Activated CD4-positive, alpha-beta T cell treated with anti-CD3 and anti-CD28 coated beads, Interleukin-2, amount 10 ng/mL, durations not matched to agents 24 days and 14 days (primary cell): Measurements from ENCODE around the gene GJD3. TPM values are rescaled to one million over a fixed set of nuclear protein-coding genes. Genes with fewer than 3 reads are reported as not detected.
"Not testable (repeated sequence)": the region's sequence is repeated elsewhere in the genome, so short reads cannot be mapped to it uniquely, and the experiment has no call there.

Experiments
- DNase-seq: peaks from one replicate; pipeline ENCODE4 v3.0.0; 2022
- H3K27ac Mint-ChIP-seq: one replicate; pipeline ENCODE4 v1.8.0; 2022; ENCODE audit warnings: mild to moderate bottlenecking, mixed read lengths
- H3K27me3 Mint-ChIP-seq: one replicate; pipeline ENCODE4 v1.8.0; 2022; ENCODE audit warnings: mixed read lengths
- H3K36me3 Mint-ChIP-seq: one replicate; pipeline ENCODE4 v1.8.0; 2022; ENCODE audit warnings: low read depth, mild to moderate bottlenecking, mixed read lengths
- H3K4me1 Mint-ChIP-seq: one replicate; pipeline ENCODE4 v1.8.0; 2021; ENCODE audit warnings: mixed read lengths
- H3K4me3 Mint-ChIP-seq: one replicate; pipeline ENCODE4 v1.8.0; 2022; ENCODE audit warnings: mild to moderate bottlenecking, moderate library complexity, mixed read lengths
- H3K9me3 Mint-ChIP-seq: one replicate; pipeline ENCODE4 v1.8.0; 2021; ENCODE audit warnings: mixed read lengths
- intact Hi-C: fragments of 100-400 bp; cut with micrococcal nuclease; formaldehyde crosslinking; loops from one replicate; pipeline ENCODE4 v1.15.1; 2023
- total RNA-seq: library from RNA; stranded (reverse); gene quantifications from 2 replicates; pipeline ENCODE4 v1.2.3, GENCODE V29; 2022

GJD3 gene
- total RNA-seq, 1 donor from 2014 or later, result 0.23 TPM

DNA sequence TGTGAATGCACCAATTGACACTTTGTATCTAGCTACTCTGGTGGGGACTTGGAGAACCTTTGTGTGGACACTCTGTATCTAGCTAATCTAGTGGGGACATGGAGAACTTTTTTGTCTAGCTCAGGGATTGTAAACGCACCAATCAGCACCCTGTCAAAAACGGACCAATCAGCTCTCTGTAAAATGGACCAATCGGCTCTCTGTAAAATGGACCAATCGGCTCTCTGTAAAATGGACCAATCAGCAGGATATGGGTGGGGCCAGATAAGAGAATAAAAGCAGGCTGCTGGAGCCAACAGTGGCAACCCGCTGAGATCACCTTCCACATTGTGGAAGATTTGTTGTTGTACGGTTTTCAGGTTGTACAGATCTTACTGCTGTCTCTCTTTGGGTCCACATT lies 12.0 kb upstream of the GJD3 start:
- H3K9me3 Mint-ChIP-seq, H3K27ac Mint-ChIP-seq, intact Hi-C loops, H3K4me3 Mint-ChIP-seq, H3K36me3 Mint-ChIP-seq, H3K27me3 Mint-ChIP-seq: not testable (repeated sequence)
- DNase-seq, result peak; percentile 68
- peaks cover 25% of the 10 kb centered on the region for H3K4me1 Mint-ChIP-seq

- H3K9me3 Mint-ChIP-seq, intact Hi-C loops, H3K27ac Mint-ChIP-seq, H3K36me3 Mint-ChIP-seq, H3K4me3 Mint-ChIP-seq, DNase-seq, H3K27me3 Mint-ChIP-seq: not testable (repeated sequence)
- peaks cover 30% of the 10 kb centered on the region for H3K4me1 Mint-ChIP-seq
These were observed 11.2 kb upstream of the GJD3 start for GRCh38 chr17:40375786-40376185.

- H3K36me3 Mint-ChIP-seq, result peaks cover 2% of the 10 kb centered on the region
- H3K4me3 Mint-ChIP-seq, result no peak overlapping the region
- intact Hi-C loops, result no loop called here
- peak overlapping the region; percentile 34 for H3K27ac Mint-ChIP-seq
- no peak for DNase-seq
- peaks cover 30% of the 10 kb centered on the region for H3K4me1 Mint-ChIP-seq
- peaks cover 5% of the 10 kb centered on the region for H3K9me3 Mint-ChIP-seq
- H3K27me3 Mint-ChIP-seq, result peaks cover 4% of the 10 kb centered on the region
These were observed 10.4 kb upstream of the GJD3 start for GRCh38 chr17:40374821-40375498.

DNA sequence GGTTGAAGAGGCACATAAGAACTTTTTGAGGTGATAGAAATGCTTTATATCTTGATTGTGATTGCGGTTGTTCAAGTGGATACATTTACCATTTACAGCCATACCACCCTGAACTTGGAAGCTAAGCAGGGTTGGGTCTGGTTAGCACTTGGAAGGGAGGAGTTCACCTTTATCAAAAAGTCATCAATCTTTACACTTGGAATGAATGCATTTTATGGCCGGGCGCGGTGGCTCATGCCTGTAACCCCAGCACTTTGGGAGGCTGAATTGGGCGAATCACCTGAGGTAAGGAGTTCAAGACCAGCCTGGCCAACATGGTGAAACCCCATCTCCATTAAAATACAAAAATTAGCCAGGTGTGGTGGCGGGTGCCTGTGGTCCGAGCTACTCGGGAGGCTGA lies 9.5 kb upstream of the GJD3 start:
- intact Hi-C loops, result no loop called here
- DNase-seq, result no peak
- Mint-ChIP-seq H3K36me3 (peaks cover 2% of the 10 kb centered on the region), H3K9me3 (peaks cover 5% of the 10 kb centered on the region), H3K27me3 (peaks cover 4% of the 10 kb centered on the region), H3K4me1 (peaks cover 30% of the 10 kb centered on the region), H3K27ac (peak overlapping the region; percentile 76), H3K4me3 (no peak overlapping the region)

GRCh38 chr17:40373324-40373723 lies 8.8 kb upstream of the GJD3 start:
- H3K36me3 Mint-ChIP-seq, result peaks cover 2% of the 10 kb centered on the region

GRCh38 chr17:40372644-40373043 lies 8.1 kb upstream of the GJD3 start:
- H3K27ac Mint-ChIP-seq, result peak overlapping the region; percentile 76

More at GRCh38 chr17:40373324-40373723, 8.8 kb upstream of the GJD3 start:
- Mint-ChIP-seq H3K4me3 (no peak overlapping the region), H3K27ac (peak overlapping the region; percentile 76), H3K9me3 (peaks cover 5% of the 10 kb centered on the region), H3K27me3 (peaks cover 4% of the 10 kb centered on the region), H3K4me1 (peaks cover 30% of the 10 kb centered on the region)
- intact Hi-C loops, result no loop called here
- no peak for DNase-seq

DNA sequence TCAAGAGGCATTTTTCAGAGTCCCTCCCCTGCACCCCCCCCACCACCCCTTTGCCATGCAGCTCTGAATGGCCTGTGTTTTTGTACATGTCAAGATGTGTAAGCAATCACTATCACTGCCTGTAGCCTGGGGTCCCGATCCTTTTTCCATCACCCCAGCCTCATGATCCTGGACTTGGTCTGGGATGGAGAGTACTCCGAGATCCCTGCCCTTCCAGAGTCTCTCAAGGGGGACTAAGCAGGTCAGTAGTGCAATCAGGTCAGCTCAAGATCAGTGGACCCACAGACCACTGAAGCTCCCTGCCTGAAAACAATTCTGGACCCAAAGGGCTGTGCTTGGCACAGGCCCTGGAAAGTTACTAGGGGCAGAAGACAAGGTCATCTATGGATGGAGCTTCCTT lies 7.5 kb upstream of the GJD3 start:
- peaks cover 5% of the 10 kb centered on the region for H3K9me3 Mint-ChIP-seq
- intact Hi-C loops, result no loop called here
- peaks cover 30% of the 10 kb centered on the region for H3K4me1 Mint-ChIP-seq
- DNase-seq, result no peak
- H3K27ac Mint-ChIP-seq, result peak overlapping the region; percentile 0
- no peak overlapping the region for H3K4me3 Mint-ChIP-seq
- H3K27me3 Mint-ChIP-seq, result peaks cover 2% of the 10 kb centered on the region
- peaks cover 4% of the 10 kb centered on the region for H3K36me3 Mint-ChIP-seq

More at GRCh38 chr17:40372644-40373043, 8.1 kb upstream of the GJD3 start:
- intact Hi-C loops, DNase-seq, H3K27me3 Mint-ChIP-seq, H3K36me3 Mint-ChIP-seq, H3K4me3 Mint-ChIP-seq, H3K9me3 Mint-ChIP-seq: not testable (repeated sequence)
- peaks cover 30% of the 10 kb centered on the region for H3K4me1 Mint-ChIP-seq

DNA sequence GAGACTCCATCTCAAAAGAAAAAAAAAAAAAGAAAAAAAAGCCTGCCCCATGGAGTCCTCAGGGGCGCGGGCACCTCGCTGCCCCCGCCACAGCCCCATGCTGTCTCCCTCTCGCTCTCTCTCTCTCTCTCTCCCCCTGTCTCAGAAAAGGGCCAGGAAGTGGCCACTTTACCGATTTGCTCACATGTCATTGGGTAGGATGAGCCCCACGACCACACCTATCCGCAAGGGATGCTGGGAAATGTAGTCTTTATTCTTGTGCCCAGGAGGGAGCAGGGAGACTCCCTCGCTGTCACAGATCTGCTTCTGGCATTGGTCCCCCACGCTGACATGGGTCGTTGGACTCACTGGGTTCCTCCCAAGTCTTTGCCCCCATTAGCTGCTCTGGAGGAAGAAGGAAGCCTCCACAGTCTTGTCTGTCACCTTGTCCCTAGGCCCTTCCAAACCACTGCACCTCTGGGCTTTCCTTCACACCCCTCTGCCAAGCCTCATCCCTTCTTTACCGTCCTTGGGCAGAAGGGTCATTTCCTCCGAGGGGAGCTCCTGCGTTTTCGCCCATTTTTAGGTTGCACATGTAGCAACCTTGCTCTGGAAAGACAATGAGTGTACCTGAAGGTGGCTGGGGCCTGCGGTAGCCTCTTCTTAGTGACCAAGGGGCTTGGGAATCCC lies 6.9 kb upstream of the GJD3 start:
- H3K36me3 Mint-ChIP-seq, result peaks cover 2% of the 10 kb centered on the region
- H3K27ac Mint-ChIP-seq, result peak overlapping the region; percentile 35
- peak; percentile 81 for DNase-seq
- H3K9me3 Mint-ChIP-seq, result peaks cover under 1% of the 10 kb centered on the region
- H3K27me3 Mint-ChIP-seq, result no peaks in the 10 kb centered on the region
- H3K4me3 Mint-ChIP-seq, result no peak overlapping the region
- H3K4me1 Mint-ChIP-seq, result peaks cover 27% of the 10 kb centered on the region
- intact Hi-C loops, result no loop called here

DNA sequence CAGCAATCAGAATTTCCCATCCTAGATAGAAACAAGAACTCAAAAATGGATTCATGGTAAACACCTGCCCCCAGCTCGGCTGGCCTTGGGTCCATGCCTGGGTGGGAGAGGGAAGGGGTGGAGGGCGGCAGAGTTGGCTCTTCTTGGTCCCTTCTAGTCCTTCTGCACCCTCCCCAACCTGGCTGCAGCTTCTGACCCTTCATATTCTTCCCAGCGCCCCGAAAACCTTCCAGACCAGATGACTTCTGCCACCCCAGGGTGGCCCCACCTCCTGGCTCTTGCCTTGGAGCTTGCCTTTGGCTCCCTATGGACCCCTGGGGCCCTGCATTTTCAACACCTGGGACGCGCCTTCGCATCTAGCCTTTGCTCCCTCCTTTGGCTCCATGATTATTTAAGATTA lies 5.4 kb upstream of the GJD3 start:
- DNase-seq, result no peak
- Mint-ChIP-seq H3K4me3 (no peak overlapping the region), H3K27me3 (no peaks in the 10 kb centered on the region), H3K27ac (no peak overlapping the region), H3K9me3 (no peaks in the 10 kb centered on the region), H3K4me1 (peaks cover 27% of the 10 kb centered on the region), H3K36me3 (peaks cover 3% of the 10 kb centered on the region)
- intact Hi-C loops, result no loop called here

- H3K9me3 Mint-ChIP-seq, H3K36me3 Mint-ChIP-seq, H3K27me3 Mint-ChIP-seq, H3K27ac Mint-ChIP-seq, H3K4me3 Mint-ChIP-seq, intact Hi-C loops, DNase-seq: not testable (repeated sequence)
- peaks cover 15% of the 10 kb centered on the region for H3K4me1 Mint-ChIP-seq
These were observed 3.2 kb upstream of the GJD3 start for GRCh38 chr17:40367728-40368127.

GRCh38 chr17:40366861-40367518 lies 2.5 kb upstream of the GJD3 start:
- DNase-seq, result no peak
- Mint-ChIP-seq H3K27me3 (no peaks in the 10 kb centered on the region), H3K27ac (no peak overlapping the region), H3K4me3 (no peak overlapping the region), H3K4me1 (peaks cover 12% of the 10 kb centered on the region), H3K36me3 (peaks cover 7% of the 10 kb centered on the region), H3K9me3 (no peaks in the 10 kb centered on the region)
- intact Hi-C loops, result no loop called here

DNA sequence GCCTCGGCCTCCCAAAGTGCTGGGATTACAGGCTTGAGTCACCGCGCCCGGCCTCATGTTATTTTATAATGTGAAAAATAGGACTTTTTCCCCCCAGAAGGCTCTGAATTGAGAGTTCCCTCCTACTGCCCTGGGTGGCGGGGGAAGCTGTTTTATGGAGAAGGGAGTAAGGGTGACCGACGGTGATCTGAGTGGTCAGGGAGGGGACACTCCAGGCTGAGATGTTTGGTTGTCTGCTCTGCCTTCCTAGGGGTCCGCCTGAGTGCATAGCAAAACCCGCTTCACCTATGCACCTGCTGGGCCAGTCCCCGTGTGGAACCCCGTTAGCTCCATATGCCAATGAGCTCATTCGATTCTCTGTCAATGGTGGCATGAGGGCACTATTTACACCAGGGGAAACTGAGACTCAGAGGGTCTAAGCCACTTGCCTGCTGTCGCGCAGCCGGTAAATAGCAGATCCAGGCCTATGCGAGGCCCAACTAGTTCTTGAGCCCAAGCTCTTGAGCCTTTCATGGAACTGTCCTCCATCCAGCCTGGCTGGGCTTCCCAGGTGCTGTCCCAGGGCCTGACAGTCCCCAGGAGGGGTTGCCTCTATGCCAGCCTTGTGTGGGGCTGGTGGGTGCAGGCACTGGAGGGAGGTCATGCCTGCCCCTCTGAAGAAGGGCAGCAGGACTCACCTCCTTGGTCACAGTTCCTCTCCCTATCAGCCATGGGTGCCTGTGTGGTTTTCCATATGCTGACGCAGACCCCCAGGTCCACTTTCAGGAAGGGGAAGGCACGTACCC lies 1.7 kb upstream of the GJD3 start:
- Mint-ChIP-seq H3K4me1 (peaks cover 11% of the 10 kb centered on the region), H3K9me3 (no peaks in the 10 kb centered on the region), H3K27ac (no peak overlapping the region), H3K4me3 (no peak overlapping the region), H3K27me3 (no peaks in the 10 kb centered on the region), H3K36me3 (peaks cover 7% of the 10 kb centered on the region)
- intact Hi-C loops, result no loop called here
- no peak for DNase-seq

DNA sequence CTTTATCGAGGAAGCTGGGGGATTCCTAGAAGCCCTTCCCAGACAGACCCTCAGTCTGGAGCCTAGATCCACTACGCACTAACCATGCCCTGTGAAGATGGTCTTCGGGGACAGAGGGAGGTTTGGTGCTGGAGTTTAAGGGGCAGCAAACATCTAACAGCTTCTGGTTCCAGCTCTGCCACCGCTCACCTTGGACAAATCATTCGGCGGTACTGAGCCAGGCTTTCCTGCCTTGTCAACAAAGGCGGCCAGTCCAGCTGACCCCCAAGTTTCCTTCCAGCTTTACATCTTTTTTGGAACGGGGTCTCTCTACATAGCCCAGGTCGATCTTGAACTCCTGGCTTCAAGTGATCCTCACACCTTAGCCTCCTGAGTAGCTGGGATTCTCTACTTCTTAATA lies 369 bp upstream of the GJD3 start:
- Mint-ChIP-seq H3K9me3 (no peaks in the 10 kb centered on the region), H3K4me3 (peak overlapping the region; percentile 83), H3K27ac (no peak overlapping the region)

More for the DNA sequence above, 369 bp upstream of the GJD3 start:
- Mint-ChIP-seq H3K4me1 (peaks cover 11% of the 10 kb centered on the region), H3K27me3 (no peaks in the 10 kb centered on the region), H3K36me3 (peaks cover 7% of the 10 kb centered on the region)
- intact Hi-C loops, result loop anchor here (5.0 kb wide), 1 partner anchor 37 kb away; no protein-coding TSS in a partner anchor
- DNase-seq, result no peak
